GM12892 (cell line): Measurements from ENCODE around the gene NAA16.

Experiments
- POLR2A ChIP-seq: IDR thresholded peaks from 2 replicates; pipeline ENCODE4 v1.6.1; 2011; ENCODE audit warnings: low read depth, low read length, control low read depth
- POLR2AphosphoS5 ChIP-seq: IDR thresholded peaks from 2 replicates; pipeline ENCODE4 v1.6.1; 2011; ENCODE audit warnings: low read depth, low read length, control low read depth

- TF ChIP-seq POLR2AphosphoS5 (no peak; the same call in 1 of the 2 replicates), POLR2A (0 out of 2 replicates have a peak, but pooled peaks have one; percentile 10)
Measured at GRCh38 chr13:41311406-41312175, 524 bp downstream of the NAA16 start.
